GM21390 (cell line): ENCODE results near the gene RDH14.

Source experiments
- ATAC-seq: cut with Tn5 transposase; IDR thresholded peaks from one replicate; pipeline ENCODE4 v1.9.1; 2021; ENCODE audit not compliant: unreplicated experiment

RDH14 gene

DNA sequence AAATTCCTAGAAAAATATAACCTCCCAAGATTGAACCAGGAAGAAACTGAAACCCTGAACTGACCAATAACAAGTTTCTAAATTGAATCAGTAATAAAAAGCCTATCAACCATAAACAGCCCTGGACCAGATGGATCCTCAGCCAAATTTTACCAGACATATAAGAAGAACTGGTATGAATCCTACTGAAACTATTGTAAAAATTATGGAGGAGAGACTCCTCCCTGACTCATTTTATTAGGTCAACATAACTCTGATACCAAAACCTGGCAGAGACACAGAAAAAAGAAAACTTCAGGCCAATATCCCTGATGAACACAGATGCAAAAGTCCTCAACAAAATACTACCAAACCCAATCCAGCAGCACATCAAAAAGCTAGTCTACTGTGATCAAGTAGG lies 17.6 kb upstream of the RDH14 start:
- no peak for ATAC-seq

GRCh38 chr2:18566145-18566769 lies 5.8 kb upstream of the RDH14 start:
- no peak for ATAC-seq

DNA sequence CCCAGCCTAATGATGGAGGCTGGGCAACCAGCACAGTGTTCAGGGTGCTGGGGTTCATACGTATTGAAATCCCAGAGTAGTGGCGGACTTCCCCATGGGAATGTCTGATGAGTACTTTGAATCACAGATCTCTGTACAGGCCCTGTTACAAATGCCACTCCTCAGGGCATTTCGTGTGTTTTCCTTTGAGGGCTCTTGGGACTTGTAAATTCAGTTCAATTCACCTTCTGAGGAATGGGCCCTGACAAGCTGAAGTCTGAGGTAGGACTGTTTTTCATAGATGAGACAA lies 288 bp upstream of the RDH14 start:
- peak; percentile 2 for ATAC-seq

DNA sequence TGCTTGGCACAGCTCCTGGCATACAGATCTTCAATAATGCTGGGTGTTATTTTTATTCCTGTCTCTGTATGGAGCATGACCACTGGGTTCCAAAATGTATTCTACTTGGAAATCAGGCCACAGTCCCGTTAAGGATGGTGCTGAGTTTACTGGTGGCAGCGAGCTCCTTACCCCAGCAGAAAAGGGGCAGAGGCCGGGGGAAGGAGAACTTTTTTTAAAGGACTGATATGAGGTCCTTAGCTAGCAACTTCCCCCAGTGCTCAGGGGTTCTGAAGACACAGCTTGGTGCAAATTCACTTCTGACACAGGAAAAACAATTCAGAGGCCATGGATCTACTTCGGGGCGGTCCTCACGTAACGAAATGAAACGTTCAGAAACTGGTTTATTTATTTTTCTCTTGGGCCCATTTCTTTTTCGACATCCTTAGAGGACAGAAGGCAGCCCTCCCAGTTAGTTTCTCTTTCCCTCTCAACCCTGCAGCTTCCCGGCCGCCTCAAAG lies 872 bp downstream of the RDH14 start:
- ATAC-seq: no peak

DNA sequence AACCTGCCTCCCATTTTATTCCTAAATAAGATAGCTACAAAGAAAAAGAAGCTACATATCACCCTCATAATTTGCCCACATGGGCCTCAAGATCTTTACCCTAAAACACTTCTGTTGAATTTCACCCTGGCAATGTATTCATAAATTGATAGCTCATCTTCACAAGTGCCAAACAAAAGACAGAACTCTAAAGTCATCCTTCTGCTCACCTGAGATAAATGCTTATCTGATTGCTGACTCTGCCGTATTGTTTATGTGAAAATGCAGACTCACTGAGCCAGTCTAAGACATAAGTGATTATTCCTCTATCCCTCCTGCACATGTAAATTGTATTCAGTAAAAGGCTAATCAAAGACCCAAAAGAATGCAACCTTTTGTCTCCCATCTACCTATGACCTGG lies 2.0 kb downstream of the RDH14 start:
- ATAC-seq: no peak

DNA sequence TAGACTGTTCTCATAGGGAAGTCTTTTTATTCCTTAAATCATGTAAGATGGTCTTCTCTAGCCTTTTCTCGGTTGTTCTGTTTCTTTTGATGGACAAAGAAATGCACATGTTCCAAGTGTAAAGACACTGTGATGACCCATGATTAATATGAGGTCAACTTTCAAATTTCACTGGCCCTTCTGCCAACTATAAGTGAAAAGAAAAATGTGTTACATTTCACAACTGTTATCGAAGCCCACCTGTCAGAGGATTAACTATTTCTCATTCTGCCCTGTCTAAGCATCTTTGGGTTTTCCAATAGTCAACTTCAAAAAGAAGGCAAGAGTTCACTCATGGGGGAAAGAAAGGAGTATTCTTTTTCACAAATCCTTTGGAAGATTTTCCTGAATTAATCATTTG lies 3.3 kb downstream of the RDH14 start:
- no peak for ATAC-seq

- ATAC-seq: no peak
Observed at GRCh38 chr2:18552351-18553077, 7.9 kb downstream of the RDH14 start.

DNA sequence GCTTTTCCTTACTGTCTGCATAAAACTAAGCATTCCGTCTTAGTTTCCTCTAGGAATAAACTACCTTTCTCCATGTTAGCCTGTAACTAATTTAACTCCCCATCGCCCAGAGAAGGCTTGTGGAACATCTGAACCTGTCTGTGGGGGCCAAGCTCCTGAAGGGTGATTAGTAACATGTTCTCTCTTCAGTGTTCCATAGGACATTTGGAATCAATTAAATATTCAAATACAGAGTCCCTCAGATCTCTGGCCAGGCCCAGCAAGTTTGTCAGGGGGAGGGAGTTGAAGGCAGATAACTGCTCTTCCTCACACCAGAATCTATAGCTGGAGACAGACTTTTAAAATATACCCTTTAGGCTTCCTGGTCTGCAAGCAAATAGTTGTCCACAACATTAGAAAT lies 8.8 kb downstream of the RDH14 start:
- ATAC-seq: no peak

- ATAC-seq: no peak
Observed at GRCh38 chr2:18551169-18551568, 9.3 kb downstream of the RDH14 start.

- ATAC-seq: no peak
Observed at GRCh38 chr2:18550433-18550832, 10.0 kb downstream of the RDH14 start.

DNA sequence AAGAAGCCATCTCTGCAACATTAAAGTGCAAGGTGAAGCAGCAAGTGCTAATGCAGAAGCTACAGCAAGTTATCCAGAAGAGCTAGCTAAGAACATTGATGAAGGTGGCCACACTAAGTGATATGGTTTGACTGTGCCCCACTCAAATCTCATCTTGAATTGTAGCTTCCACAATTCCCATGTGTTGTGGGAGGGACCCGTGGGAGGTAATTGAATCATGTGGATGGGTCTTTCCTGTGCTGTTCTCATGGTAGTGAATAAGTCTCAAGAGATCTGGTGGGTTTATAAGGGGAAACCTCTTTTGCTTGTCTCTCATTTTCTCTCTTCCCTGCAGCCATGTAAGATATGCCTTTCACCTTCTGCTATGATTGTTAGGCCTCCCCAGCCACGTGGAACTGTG lies 11.4 kb downstream of the RDH14 start:
- ATAC-seq: no peak

- no peak for ATAC-seq
Observed at GRCh38 chr2:18548621-18549020, 11.8 kb downstream of the RDH14 start.

GRCh38 chr2:18546567-18546966 lies 13.9 kb downstream of the RDH14 start:
- ATAC-seq: no peak

DNA sequence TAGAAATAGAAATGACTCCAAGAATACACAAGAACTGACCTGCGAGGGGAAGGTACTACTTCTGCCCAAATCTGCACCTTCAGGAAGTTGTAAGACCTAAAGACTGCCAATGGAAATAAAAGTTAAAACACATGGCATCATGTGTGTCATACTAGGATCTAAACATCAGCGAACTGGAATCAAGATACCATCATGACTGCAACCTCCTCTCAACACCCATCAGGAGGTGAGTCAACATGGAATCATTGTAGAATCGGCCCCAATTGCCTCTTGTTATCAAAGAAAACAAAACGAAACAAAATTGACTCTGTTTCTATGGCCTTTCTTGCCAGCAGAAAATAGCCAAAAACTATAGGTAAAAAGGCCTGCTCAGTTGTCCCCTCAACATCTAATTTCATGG lies 15.1 kb downstream of the RDH14 start:
- no peak for ATAC-seq

- no peak for ATAC-seq
Observed at GRCh38 chr2:18544171-18544570, 16.3 kb downstream of the RDH14 start.

DNA sequence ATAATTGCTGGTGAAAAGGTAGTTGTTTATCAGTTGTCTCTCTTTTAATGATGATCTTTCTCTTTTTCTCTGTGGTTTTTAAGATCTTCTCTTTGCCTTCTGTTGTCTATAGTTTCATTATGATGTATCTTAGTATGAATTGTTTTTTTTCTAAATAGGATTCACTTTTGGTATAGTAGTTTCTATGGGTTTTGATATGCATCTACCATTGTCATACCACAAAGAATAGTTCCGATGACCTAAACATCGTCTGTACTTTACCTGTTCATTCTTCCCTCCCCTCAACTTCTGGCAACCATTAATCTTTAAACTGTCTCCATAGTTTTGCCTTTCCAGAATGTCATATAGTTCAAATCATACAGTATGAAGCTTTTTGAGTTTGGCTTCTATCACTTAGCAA lies 19.6 kb downstream of the RDH14 start:
- no peak for ATAC-seq

- ATAC-seq: no peak
Observed at GRCh38 chr2:18536697-18537096, 23.8 kb downstream of the RDH14 start.

DNA sequence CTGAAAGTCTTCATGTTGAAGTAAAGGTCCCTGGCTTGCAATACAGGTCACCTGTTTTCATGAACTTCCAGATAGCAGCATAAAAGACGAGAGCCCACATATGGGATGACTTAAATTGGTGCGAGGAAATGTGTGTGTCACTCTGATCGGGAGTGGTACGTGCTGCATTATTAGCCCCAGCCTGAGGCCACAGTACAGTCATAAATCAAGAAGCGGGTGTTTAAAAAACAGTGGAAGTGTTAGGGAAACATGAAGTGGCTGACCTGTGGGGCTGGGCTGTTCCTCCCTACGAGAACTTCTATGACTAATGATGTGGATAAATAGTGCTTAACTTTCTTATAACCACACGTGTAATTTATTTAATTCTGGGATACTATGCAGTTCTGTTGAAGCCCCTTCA lies 24.4 kb downstream of the RDH14 start:
- ATAC-seq: no peak

DNA sequence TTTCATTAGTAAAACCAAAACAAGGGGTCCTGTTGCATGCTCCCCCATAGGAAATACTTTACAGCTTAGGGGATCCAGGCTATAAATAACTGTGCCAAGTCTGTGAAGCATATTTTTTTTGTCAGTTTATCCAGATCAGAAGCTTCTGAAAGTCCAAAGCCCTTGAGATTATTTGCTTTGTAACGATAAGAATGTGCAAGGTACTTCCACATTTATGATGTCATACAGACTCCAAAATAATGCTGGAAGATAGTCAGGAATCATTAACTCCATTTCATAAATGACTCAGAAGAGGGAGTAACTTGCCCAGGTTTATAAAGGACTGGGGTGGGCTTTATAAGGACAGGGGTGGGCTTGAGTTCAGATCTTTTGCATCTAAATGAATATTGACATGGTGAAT lies 29.3 kb downstream of the RDH14 start:
- no peak for ATAC-seq

- no peak for ATAC-seq
Observed at GRCh38 chr2:18527822-18528221, 32.6 kb downstream of the RDH14 start.

DNA sequence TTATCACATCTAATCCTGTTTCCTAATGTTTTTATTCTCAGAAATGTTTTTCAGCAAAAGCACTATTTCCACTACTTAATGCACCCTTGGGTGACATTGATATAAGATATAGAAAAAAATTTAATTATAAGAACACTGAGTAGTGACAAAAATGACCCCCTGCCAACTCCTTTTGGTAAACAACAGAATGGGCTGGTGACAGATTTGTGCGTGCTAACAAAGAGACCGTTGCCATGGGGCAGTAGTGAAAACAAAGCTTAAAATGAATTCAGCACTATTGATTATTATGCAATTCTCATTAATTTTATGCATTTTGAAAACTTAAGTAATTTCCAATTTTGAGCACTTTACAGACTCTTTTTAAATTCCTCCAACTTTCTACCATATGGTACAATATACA lies 33.1 kb downstream of the RDH14 start:
- ATAC-seq: no peak

DNA sequence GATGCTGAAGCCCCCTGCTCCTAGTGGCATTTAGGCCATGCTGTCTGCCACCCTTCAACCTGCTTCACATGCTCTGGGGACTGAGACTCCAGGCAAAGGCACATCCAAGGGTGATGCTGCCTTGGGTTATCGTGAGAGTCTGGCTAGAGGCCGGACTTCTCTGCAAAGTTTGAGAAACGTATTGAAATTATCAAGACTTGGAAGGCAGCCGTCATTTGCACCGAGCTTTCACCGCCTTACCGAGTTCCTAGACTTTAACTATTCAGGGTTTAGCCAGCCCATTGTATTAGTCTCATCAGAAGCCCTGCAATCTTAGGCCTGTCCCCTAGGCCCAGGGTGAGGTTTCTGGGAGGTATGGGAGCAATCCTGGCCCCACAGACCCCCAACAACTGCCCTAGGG lies 34.0 kb downstream of the RDH14 start:
- ATAC-seq: no peak

- no peak for ATAC-seq
Observed at GRCh38 chr2:18525852-18526251, 34.6 kb downstream of the RDH14 start.
